Measurements from ENCODE around the gene GARNL3.

DNA sequence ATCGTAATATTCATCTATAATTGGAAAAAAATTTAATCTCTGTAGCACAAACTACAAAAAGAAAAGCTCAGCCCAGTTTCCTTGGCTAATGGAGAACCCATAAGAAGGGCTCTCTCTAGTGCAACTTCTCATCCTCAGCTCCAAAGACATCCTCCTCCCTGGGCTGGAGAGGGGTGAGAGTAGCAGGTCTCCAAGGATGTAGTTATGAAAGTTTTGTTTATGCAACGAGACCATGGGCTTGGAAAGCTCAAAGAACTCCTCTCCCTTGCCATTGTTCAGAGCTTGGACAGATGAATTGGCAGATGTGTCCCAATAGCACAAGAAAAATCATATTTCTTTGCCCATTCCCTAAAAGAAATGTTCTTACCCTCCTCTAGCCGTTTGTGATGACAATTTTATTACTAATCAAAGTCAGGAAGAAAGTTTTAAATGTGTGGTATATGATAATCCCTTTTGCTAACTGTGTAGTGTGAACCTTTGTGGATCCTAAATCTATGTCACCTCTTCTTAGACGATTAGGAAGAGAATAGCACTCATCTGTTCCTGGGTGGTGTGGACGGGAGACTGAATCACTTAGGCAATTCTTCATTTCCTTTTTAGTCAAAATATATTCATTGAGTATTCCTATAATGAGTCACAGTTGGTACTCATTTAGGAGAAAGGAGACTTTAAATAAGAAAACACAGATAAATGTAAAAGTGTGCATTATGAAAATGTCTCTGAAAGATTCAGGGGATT is 52.2 kb downstream of the GARNL3 start:
- TF ChIP-seq, protein P1, sequence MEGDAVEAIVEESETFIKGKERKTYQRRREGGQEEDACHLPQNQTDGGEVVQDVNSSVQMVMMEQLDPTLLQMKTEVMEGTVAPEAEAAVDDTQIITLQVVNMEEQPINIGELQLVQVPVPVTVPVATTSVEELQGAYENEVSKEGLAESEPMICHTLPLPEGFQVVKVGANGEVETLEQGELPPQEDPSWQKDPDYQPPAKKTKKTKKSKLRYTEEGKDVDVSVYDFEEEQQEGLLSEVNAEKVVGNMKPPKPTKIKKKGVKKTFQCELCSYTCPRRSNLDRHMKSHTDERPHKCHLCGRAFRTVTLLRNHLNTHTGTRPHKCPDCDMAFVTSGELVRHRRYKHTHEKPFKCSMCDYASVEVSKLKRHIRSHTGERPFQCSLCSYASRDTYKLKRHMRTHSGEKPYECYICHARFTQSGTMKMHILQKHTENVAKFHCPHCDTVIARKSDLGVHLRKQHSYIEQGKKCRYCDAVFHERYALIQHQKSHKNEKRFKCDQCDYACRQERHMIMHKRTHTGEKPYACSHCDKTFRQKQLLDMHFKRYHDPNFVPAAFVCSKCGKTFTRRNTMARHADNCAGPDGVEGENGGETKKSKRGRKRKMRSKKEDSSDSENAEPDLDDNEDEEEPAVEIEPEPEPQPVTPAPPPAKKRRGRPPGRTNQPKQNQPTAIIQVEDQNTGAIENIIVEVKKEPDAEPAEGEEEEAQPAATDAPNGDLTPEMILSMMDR (IDR thresholded peaks at IDR 0.05) = no peak
- no peak for TF ChIP-seq POLR2A (IDR thresholded peaks at IDR 0.05)
